NB4 (cell line): ENCODE results near the gene SHH.

Experiments
- DNase-seq: peaks from one replicate; pipeline ENCODE4 v3.0.0; 2010; ENCODE audit warnings: low read depth
- H3K4me3 ChIP-seq: one replicate; pipeline ENCODE4 v1.5.1; 2011; ENCODE audit warnings: mild to moderate bottlenecking, low read depth, low read length, moderate library complexity
- MYC ChIP-seq: IDR thresholded peaks from 2 replicates; pipeline ENCODE4 v1.6.1; 2011; ENCODE audit warnings: low read depth, low read length
- POLR2A ChIP-seq: IDR thresholded peaks from 2 replicates; pipeline ENCODE4 v1.6.1; 2011; ENCODE audit warnings: mild to moderate bottlenecking; ENCODE audit not compliant: insufficient read length; ENCODE audit errors: extremely low read depth
- TF ChIP-seq, protein P1 (sequence below): IDR thresholded peaks from 2 replicates; pipeline ENCODE4 v1.6.1; 2011; ENCODE audit warnings: low read depth, low read length
- TF ChIP-seq, protein P2 (sequence below): IDR thresholded peaks from one replicate; pipeline ENCODE4 v1.5.1; 2012; ENCODE audit warnings: low read depth, low read length

The SHH gene

DNA sequence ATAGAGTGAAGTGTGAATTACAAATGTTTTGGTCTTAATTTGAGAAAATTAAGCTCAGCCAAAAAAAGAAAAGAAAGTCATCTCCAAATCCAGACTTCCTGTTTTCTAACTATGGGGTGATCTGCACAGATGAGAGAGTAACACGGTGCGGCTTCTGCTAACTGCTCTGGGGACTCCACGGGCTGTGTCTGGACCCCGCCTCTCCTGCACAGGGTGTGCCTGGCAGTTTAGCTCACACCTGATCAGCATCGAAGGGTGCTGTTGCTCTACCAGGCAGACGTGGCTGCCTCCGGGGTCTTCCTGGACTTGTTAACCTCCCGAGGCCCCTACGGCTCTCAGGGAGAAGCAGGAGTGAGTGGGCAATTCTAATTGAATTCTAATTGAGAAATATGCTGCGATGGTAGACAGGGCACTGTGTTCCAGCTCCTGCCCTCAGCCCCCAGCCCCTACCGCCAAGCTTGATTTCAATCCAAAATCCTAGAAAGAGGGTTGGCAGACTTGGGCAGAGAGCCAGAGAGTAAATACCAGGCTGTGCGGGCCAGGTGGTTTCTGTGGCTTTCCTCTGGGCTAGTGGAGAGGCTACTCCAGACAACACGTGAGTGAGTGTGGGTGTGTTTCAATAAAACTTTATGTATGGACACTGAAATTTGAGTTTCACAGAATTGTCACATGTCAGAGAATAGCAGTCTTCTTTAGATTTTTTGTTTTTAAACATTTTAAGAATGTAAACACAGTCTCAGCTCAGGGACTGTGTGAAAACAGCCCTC lies 13.4 kb downstream of the SHH start:
- peak; percentile 46 for DNase-seq
- no peak overlapping the region for H3K4me3 ChIP-seq
- TF ChIP-seq POLR2A (no peak), MYC (no peak)
- TF ChIP-seq, protein P1, sequence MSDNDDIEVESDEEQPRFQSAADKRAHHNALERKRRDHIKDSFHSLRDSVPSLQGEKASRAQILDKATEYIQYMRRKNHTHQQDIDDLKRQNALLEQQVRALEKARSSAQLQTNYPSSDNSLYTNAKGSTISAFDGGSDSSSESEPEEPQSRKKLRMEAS, result no peak
- TF ChIP-seq, protein P2, sequence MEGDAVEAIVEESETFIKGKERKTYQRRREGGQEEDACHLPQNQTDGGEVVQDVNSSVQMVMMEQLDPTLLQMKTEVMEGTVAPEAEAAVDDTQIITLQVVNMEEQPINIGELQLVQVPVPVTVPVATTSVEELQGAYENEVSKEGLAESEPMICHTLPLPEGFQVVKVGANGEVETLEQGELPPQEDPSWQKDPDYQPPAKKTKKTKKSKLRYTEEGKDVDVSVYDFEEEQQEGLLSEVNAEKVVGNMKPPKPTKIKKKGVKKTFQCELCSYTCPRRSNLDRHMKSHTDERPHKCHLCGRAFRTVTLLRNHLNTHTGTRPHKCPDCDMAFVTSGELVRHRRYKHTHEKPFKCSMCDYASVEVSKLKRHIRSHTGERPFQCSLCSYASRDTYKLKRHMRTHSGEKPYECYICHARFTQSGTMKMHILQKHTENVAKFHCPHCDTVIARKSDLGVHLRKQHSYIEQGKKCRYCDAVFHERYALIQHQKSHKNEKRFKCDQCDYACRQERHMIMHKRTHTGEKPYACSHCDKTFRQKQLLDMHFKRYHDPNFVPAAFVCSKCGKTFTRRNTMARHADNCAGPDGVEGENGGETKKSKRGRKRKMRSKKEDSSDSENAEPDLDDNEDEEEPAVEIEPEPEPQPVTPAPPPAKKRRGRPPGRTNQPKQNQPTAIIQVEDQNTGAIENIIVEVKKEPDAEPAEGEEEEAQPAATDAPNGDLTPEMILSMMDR, result no peak

DNA sequence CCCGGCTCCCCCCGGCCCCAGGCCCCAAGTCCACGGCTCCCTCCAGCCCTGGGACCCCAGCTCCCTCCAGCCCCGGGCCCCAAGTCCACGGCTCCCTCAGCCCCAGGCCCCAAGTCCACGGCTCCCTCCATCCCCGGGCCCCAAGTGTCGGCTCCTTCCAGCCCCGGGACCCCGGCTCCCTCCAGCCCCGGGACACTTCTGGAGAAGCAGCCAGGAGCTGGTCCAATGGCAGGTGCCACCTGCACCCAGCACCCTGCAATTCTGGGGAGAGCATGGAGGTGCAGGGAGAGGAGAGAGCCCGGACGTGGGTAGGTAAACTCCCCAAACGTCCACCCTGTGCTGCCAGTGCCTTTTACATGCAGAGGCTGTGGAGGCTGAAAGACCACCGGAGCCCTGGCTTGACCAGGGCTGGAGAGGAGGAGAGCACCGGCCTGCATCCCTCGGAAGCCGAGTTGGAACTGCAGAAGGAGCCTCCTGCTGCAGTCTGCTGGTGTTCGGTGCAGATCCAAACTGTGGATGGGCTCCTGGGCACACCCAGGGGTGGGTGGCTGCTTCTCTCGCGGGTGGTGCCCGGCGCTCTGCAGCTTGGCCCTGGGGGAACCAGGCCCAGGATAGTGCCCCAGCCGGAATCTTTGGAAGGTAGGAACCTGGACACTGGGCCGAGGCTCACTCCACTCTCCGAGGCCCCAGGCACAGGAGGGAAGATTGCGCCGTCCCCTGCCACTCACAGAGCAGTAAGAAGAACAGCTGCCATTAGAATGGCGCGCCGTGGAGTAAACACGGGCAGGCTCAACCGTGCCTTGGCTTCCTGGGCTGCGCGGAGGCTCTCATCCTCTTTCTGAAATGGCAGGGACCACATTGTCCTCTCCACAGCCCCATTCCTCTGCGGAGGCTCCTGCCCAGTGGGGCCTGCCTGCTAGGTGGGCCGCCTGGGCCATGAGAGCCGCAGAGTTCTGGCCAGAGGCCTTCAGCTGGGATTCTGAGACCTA lies 14.7 kb downstream of the SHH start:
- TF ChIP-seq POLR2A (no peak), MYC (no peak)
- TF ChIP-seq, protein P1, result no peak
- TF ChIP-seq, protein P2, result no peak
- DNase-seq, result no peak
- no peak overlapping the region for H3K4me3 ChIP-seq

DNA sequence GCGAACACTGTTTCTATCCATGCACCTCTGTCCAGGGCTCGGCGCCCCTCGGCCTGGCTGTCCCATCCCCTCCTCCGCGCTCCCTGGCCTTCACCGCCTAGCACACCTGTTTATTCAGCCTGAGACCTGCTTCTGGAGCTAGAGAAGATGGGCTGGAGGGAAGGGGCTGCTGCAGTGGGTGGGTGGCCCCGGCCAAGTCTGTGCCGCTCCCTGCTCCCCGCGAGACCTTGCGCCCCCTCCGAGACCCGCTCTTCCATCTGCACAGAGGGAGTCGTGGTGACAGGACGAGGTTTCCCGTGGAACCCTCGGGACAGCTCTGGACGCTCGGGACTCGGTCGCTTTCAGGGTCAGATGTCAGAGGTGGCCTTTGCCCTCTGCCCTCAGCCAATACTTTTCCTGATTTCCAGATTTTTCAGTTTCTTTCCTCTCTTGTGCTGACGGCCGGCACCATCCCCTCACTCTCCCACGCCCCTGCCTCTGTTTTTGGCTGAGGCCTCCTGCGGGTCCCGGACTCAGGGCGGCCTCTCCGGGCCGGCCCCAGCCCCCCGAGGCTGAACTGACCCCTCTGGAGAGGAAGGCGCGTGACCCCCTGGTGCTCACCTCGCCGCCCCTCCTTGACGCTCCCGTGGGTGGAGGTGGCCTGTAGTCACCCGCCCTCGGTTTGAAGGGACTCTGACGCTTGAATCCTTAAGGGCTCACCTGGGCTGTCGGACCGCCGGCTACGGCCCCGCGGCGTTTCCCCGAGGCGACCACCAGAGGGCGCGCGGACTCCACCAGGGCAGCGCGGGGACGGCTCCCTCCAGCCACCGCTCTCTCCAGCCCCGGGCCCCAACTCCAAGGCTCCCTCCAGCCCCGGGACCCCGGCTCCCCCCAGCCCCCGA lies 15.6 kb downstream of the SHH start:
- TF ChIP-seq MYC, result no peak
- TF ChIP-seq, protein P2, result peak; percentile 38
- DNase-seq, result peak; percentile 72
- no peak overlapping the region for H3K4me3 ChIP-seq

DNA sequence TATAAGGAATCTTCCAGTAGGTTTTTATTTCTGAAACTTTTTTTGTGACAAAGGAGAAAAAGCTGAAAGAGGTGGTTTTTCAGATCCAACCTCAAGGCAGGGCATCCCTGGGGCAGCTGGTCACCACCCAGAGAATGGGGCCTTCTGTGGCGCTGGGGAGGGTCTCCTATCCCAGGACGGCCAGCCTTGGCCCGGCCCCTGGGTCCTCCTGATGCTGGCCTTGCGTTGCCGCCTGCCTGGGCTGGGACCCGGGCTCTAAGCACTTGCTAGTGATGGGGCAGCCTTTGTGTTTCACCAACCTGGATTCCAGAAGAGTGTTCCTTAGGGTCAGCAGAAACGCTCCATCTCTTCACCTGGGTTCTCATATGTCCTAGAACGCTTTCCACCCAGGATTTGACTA lies 16.3 kb downstream of the SHH start:
- no peak for DNase-seq
- no peak overlapping the region for H3K4me3 ChIP-seq
- TF ChIP-seq POLR2A, result no peak
- TF ChIP-seq, protein P1, result no peak
- TF ChIP-seq, protein P2, result no peak
- no peak for TF ChIP-seq MYC

DNA sequence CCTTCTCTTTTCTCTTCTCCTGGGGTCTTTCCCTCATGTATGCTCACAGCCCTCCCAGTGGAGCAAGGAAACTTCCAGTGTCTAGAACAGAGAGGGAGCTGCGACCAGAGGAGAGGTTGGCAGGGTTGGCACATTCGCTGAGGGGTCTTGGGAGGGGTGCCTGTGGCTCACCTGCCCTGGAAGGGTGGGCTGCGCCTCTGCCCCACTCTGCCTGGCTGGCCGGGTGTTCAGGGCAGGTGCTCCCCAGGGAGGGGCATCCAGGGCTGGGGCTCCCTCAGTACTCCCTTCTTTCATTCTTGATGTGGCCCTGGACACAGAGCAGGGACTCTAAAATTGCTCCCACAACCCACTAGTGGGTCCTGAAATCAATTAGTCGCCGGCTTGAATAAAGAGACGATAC lies 16.9 kb downstream of the SHH start:
- no peak for TF ChIP-seq MYC
- TF ChIP-seq, protein P1, result no peak
- TF ChIP-seq, protein P2, result no peak
- no peak for TF ChIP-seq POLR2A
- DNase-seq, result no peak
- H3K4me3 ChIP-seq, result no peak overlapping the region
